ENCODE results near the gene POLR3A.

Gene POLR3A

DNA sequence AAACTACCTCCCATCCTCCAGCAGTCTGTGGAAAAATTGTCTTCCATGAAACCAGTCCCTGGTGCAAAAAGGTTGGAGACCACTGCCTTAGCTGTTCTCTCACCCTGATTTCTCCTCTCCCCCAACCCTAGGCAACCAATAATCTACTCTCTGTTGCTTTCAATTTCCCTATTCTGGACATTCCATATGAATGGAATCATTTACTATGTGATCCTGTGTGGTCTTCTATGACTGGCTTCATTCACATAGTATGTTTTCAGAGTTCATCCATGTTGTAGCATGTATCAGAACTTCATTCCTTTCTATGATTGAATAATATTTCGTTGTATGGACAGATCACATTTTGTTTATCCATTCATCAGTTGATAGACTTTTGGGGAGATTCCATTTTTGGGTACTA lies 64.5 kb downstream of the POLR3A start:
- TF ChIP-seq, protein P1, sequence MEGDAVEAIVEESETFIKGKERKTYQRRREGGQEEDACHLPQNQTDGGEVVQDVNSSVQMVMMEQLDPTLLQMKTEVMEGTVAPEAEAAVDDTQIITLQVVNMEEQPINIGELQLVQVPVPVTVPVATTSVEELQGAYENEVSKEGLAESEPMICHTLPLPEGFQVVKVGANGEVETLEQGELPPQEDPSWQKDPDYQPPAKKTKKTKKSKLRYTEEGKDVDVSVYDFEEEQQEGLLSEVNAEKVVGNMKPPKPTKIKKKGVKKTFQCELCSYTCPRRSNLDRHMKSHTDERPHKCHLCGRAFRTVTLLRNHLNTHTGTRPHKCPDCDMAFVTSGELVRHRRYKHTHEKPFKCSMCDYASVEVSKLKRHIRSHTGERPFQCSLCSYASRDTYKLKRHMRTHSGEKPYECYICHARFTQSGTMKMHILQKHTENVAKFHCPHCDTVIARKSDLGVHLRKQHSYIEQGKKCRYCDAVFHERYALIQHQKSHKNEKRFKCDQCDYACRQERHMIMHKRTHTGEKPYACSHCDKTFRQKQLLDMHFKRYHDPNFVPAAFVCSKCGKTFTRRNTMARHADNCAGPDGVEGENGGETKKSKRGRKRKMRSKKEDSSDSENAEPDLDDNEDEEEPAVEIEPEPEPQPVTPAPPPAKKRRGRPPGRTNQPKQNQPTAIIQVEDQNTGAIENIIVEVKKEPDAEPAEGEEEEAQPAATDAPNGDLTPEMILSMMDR (IDR thresholded peaks at IDR 0.05; ENCODE audit: insufficient read depth, low read depth, low read length, missing control alignments), result no peak
- no peak overlapping the region for H3K4me3 ChIP-seq (ENCODE audit: low read length)
- DNase-seq (ENCODE audit: low read depth), result no peak

DNA sequence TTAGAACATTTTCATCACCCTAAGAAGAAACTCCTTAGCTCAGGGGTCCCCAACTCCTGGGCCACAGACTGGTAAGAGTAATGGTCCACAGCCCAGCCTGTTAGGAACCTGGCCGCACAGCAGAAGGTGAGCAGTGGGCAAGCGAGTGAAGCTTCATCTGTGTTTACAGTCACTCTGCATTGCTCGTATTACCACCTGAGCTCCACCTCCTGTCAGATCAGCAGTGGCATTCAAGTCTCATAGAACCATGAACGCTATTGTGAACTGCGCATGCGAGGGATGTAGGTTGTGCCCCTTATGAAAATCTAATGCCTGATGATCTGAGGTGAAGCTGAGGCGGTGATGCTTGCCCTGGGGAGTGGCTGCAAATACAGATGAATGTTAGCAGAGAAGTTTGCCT lies 65.4 kb downstream of the POLR3A start:
- TF ChIP-seq, protein P1 (IDR thresholded peaks at IDR 0.05; ENCODE audit: insufficient read depth, low read depth, low read length, missing control alignments), result no peak
- H3K4me3 ChIP-seq (ENCODE audit: low read length), result no peak overlapping the region
- no peak for DNase-seq (ENCODE audit: low read depth)

DNA sequence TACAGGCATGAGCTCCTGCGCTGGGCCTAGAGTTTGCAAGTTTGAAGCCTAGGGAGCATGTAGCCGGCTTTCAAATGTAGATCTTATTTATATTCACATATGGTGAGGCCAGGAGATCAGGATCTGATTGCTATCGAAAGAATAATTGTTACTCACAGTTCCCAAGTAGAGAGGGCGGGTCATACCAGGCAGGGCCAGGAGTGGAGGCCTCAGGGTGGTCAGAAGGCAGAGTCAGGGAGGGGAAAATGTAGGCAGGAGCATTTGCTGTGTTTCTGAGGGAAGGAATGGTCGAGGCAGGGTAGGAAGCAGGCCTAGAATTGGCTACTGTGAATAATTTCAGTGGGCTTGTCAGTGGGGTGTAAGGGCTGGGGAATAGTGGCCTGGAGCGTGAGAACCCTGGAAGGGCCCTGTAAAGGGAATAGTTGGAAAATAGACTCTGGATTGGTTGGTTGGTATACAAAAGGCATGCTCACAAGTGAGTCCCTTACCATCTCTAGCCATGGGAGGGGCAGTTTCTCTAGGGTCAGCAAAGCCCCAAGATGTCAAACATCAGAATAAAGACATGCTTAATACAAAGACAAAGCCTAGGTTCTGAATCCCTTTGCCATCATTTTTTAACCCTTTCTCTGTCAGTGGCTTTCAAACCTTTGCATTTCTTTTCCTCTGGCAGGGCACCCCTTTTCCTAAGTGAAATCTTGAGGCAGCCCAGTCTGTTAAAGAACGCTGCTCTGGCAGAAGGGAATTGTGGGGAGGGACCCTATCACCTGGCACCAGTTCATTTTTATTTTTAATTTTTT lies 66.8 kb downstream of the POLR3A start:
- DNase-seq (ENCODE audit: low read depth), result no peak
- TF ChIP-seq, protein P1 (IDR thresholded peaks at IDR 0.05; ENCODE audit: insufficient read depth, low read depth, low read length, missing control alignments), result no peak
- H3K4me3 ChIP-seq (ENCODE audit: low read length), result no peak overlapping the region

DNA sequence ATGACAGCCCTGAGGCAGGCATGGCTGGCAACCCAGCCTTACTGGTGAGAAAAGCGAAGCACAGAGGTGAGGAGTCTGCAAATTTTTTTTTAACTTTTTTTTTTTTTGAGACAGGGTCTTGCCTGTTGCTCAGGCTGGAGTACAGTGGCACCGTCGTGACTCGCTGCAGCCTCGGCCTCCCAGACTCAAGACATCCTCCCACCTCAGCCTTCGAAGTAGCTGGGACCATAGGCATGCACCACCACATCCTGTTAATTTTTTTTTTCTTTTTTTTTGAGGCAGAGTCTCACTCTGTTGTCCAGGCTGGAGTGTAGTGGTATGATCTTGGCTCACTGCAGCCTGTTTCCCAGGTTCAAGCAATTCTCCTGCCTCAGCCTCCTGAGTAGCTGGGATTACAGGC lies 67.6 kb downstream of the POLR3A start:
- no peak overlapping the region for H3K4me3 ChIP-seq (ENCODE audit: low read length)
- DNase-seq (ENCODE audit: low read depth), result no peak
- TF ChIP-seq, protein P1 (IDR thresholded peaks at IDR 0.05; ENCODE audit: insufficient read depth, low read depth, low read length, missing control alignments), result no peak

DNA sequence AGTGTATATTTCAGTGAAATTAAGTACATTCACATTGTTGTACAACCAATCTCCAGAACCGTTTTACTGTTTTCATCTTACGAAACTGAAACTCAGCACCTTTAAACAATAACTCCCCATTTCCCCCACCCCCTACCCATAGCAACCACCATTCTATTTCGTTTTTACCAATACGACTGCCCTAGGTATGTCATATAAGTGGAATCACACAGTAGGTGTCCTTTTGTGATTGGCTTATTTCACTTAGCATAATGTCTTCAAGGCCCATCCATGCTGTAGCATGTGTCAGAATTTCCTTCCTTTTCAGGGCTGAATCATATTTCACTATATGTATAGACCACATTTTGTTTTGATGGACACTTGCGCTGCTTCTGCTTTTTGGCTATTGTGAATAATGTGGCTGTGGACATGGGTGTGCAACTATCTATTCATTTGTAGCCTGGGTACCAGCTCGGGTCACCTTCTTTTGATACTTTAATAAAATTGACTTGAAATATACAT lies 68.4 kb downstream of the POLR3A start:
- TF ChIP-seq, protein P1 (IDR thresholded peaks at IDR 0.05; ENCODE audit: insufficient read depth, low read depth, low read length, missing control alignments), result no peak
- no peak for DNase-seq (ENCODE audit: low read depth)
- no peak overlapping the region for H3K4me3 ChIP-seq (ENCODE audit: low read length)

DNA sequence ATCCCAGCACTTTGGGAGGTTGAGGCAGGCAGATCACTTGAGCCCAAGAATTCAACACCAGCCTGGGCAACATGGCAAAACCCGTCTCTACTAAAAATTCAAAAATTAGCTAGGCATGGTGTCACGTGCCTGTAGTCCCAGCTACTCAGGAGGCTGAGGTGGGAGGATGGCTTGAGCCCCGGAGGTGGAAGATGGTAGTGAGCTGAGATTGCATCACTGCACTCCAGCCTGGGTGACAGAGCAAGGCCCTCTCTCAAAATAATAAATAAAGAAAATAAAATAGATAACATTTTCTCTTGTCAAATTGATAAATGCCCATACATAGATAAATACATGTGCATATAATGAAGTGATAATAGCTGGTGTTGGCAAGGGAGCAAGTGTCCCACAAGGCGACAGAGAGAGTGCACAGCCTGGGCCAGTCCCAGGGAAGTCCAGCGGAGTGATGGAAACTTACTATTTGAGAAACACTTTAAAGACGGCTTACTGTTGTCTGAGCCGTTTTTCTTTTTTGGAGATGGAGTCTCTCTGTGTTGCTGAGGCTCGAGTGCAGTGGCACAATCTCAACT lies 69.3 kb downstream of the POLR3A start:
- no peak overlapping the region for H3K4me3 ChIP-seq (ENCODE audit: low read length)
- TF ChIP-seq, protein P1 (IDR thresholded peaks at IDR 0.05; ENCODE audit: insufficient read depth, low read depth, low read length, missing control alignments), result no peak
- no peak for DNase-seq (ENCODE audit: low read depth)
